ENCODE measurements around the gene TSPAN1.
"Not testable (repeated sequence)": the region's sequence is repeated elsewhere in the genome, so short reads cannot be mapped to it uniquely, and the experiment has no call there.

GRCh38 chr1:46231231-46231630 lies 56.3 kb downstream of the TSPAN1 start:
- not testable (repeated sequence) for TF ChIP-seq CTCF (IDR thresholded peaks at IDR 0.05); POLR2A (IDR thresholded peaks at IDR 0.05; ENCODE audit: low read depth); POLR2AphosphoS5 (IDR thresholded peaks at IDR 0.05)
